PC-9 (cell line): ENCODE measurements around the gene RBM39.

Source experiments
- EZH2 ChIP-seq: fragments of 200-600 bp; sonication (generic); IDR thresholded peaks from 2 replicates; pipeline ENCODE4 v1.8.0; 2017; ENCODE audit warnings: antibody characterized with exemption, low read depth
- TF ChIP-seq, protein P1 (sequence below): fragments of 200-600 bp; sonication (generic); conservative IDR thresholded peaks from 2 replicates; pipeline ENCODE4 v1.6.1; 2017; ENCODE audit warnings: mixed run types, antibody characterized with exemption, mild to moderate bottlenecking, moderate library complexity

DNA sequence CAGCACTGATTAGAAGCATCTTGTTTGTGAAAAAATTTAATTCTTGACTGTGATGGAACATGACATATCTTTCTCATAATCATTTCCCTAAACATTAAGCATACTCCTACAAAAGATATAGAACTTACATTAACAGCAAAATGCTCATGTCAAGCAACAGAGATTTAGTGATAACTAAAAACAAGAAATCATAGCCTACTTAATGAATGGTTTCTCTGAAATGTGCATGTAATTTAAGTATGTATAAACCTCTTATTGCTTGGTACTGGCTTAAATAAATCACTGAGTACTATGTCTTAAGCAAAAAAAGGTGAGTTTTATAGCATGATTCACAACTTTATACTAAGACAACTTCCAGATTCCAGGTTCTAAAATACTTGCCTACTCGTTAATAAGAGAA, 33.6 kb downstream of the RBM39 start:
- TF ChIP-seq, protein P1, sequence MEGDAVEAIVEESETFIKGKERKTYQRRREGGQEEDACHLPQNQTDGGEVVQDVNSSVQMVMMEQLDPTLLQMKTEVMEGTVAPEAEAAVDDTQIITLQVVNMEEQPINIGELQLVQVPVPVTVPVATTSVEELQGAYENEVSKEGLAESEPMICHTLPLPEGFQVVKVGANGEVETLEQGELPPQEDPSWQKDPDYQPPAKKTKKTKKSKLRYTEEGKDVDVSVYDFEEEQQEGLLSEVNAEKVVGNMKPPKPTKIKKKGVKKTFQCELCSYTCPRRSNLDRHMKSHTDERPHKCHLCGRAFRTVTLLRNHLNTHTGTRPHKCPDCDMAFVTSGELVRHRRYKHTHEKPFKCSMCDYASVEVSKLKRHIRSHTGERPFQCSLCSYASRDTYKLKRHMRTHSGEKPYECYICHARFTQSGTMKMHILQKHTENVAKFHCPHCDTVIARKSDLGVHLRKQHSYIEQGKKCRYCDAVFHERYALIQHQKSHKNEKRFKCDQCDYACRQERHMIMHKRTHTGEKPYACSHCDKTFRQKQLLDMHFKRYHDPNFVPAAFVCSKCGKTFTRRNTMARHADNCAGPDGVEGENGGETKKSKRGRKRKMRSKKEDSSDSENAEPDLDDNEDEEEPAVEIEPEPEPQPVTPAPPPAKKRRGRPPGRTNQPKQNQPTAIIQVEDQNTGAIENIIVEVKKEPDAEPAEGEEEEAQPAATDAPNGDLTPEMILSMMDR = no peak
- TF ChIP-seq EZH2 = no peak
